OCI-LY1 (cell line): Measurements from ENCODE around the gene DAZAP1.

Experiments used
- H2AFZ ChIP-seq: fragments of 200-600 bp; sonication (generic), shearing (Covaris generic); 2 replicates; pipeline ENCODE4 v1.6.0; 2014; ENCODE audit warnings: antibody characterized with exemption, mild to moderate bottlenecking, low read length
- H3F3A ChIP-seq: fragments of 200-600 bp; sonication (generic), shearing (Covaris generic); 2 replicates; pipeline ENCODE4 v1.6.0; 2014; ENCODE audit warnings: mild to moderate bottlenecking, antibody characterized with exemption, low read length, moderate library complexity; ENCODE audit not compliant: insufficient read depth
- H3K27ac ChIP-seq: fragments of 200-600 bp; sonication (generic); 2 replicates; pipeline ENCODE4 v1.5.1; 2014; ENCODE audit warnings: low read length, mixed run types, mild to moderate bottlenecking, low read depth; ENCODE audit not compliant: poor library complexity, severe bottlenecking
- H3K27me3 ChIP-seq: fragments of 200-600 bp; sonication (generic); 2 replicates; pipeline ENCODE4 v1.6.0; 2014; ENCODE audit warnings: antibody characterized with exemption, mild to moderate bottlenecking, low read length, moderate library complexity; ENCODE audit not compliant: insufficient read depth
- H3K36me3 ChIP-seq: fragments of 200-600 bp; sonication (generic); 2 replicates; pipeline ENCODE4 v1.6.1; 2014; ENCODE audit warnings: mild to moderate bottlenecking, antibody characterized with exemption, low read length, moderate library complexity, mixed read lengths; ENCODE audit not compliant: insufficient read depth
- H3K4me1 ChIP-seq: fragments of 200-600 bp; sonication (generic); 2 replicates; pipeline ENCODE4 v1.5.1; 2014; ENCODE audit warnings: mild to moderate bottlenecking, low read length, moderate library complexity; ENCODE audit not compliant: insufficient read depth, severe bottlenecking
- H3K4me2 ChIP-seq: fragments of 200-600 bp; sonication (generic), shearing (Covaris generic); 2 replicates; pipeline ENCODE4 v1.6.1; 2014; ENCODE audit warnings: low read length
- H3K4me3 ChIP-seq: fragments of 200-600 bp; sonication (generic); 2 replicates; pipeline ENCODE4 v1.5.1; 2014; ENCODE audit warnings: low read length, low read depth, mild to moderate bottlenecking, mixed read lengths; ENCODE audit not compliant: poor library complexity, severe bottlenecking
- H3K79me2 ChIP-seq: fragments of 200-600 bp; shearing (Covaris generic); 2 replicates; pipeline ENCODE4 v1.6.1; 2016; ENCODE audit warnings: mixed run types, low read length, mixed read lengths; ENCODE audit not compliant: insufficient read depth
- H3K9ac ChIP-seq: fragments of 200-600 bp; sonication (generic), shearing (Covaris generic); 2 replicates; pipeline ENCODE4 v1.6.1; 2014; ENCODE audit warnings: mild to moderate bottlenecking, low read length, mixed read lengths
- H3K9me2 ChIP-seq: fragments of 200-600 bp; sonication (generic), shearing (Covaris generic); 2 replicates; pipeline ENCODE4 v1.6.1; 2014; ENCODE audit warnings: low read depth, mild to moderate bottlenecking, low read length, mixed read lengths
- H3K9me3 ChIP-seq: fragments of 200-600 bp; shearing (Covaris generic); 2 replicates; pipeline ENCODE4 v1.6.1; 2014; ENCODE audit warnings: low read length, mixed read lengths
- H4K20me1 ChIP-seq: fragments of 200-600 bp; sonication (generic), shearing (Covaris generic); 2 replicates; pipeline ENCODE4 v1.6.0; 2016; ENCODE audit warnings: mild to moderate bottlenecking, low read length; ENCODE audit not compliant: insufficient read depth
- CTCF ChIP-seq: fragments of 200-600 bp; sonication (generic), shearing (Covaris generic); IDR thresholded peaks from 2 replicates; pipeline ENCODE4 v1.5.1; 2017; ENCODE audit warnings: mild to moderate bottlenecking, antibody characterized with exemption, low read length, moderate library complexity, mixed read lengths
- EZH2 ChIP-seq: fragments of 200-600 bp; sonication (generic), shearing (Covaris generic); IDR thresholded peaks from 2 replicates; pipeline ENCODE4 v1.8.0; 2017; ENCODE audit warnings: borderline replicate concordance, mixed run types, mild to moderate bottlenecking, antibody characterized with exemption, low read length, moderate library complexity, mixed read lengths

DAZAP1 gene

GRCh38 chr19:1364070-1364704, 43.2 kb upstream of the DAZAP1 start:
- no peak overlapping the region for H2AFZ ChIP-seq
- H3K27ac ChIP-seq, result peak overlapping the region; percentile 41
- peak; percentile 49 for TF ChIP-seq CTCF
- TF ChIP-seq EZH2, result no peak
- H3K36me3 ChIP-seq, result peaks cover 73% of the 10 kb centered on the region
- no peak overlapping the region for H3K4me3 ChIP-seq
- no peaks in the 10 kb centered on the region for H3K79me2 ChIP-seq
- H4K20me1 ChIP-seq, result no peaks in the 10 kb centered on the region
- no peaks in the 10 kb centered on the region for H3K9me3 ChIP-seq
- peaks cover 16% of the 10 kb centered on the region for H3K4me1 ChIP-seq
- no peaks in the 10 kb centered on the region for H3F3A ChIP-seq
- H3K9me2 ChIP-seq, result no peaks in the 10 kb centered on the region
- no peak overlapping the region for H3K9ac ChIP-seq
- H3K4me2 ChIP-seq, result no peak overlapping the region; the same call in 1 of the 2 replicates
- H3K27me3 ChIP-seq, result no peaks in the 10 kb centered on the region

GRCh38 chr19:1365319-1366269, 41.8 kb upstream of the DAZAP1 start:
- H3K27ac ChIP-seq, result no peak overlapping the region
- no peak overlapping the region for H3K4me2 ChIP-seq
- H2AFZ ChIP-seq, result no peak overlapping the region
- peaks cover 18% of the 10 kb centered on the region for H3K4me1 ChIP-seq
- no peaks in the 10 kb centered on the region for H3K79me2 ChIP-seq
- H3K9me2 ChIP-seq, result no peaks in the 10 kb centered on the region
- H3K9ac ChIP-seq, result no peak overlapping the region
- H3K9me3 ChIP-seq, result no peaks in the 10 kb centered on the region
- H3K4me3 ChIP-seq, result no peak overlapping the region
- peaks cover 72% of the 10 kb centered on the region for H3K36me3 ChIP-seq
- no peaks in the 10 kb centered on the region for H4K20me1 ChIP-seq
- H3K27me3 ChIP-seq, result no peaks in the 10 kb centered on the region
- no peak for TF ChIP-seq EZH2
- no peak for TF ChIP-seq CTCF
- H3F3A ChIP-seq, result no peaks in the 10 kb centered on the region

GRCh38 chr19:1366296-1366695, 41.1 kb upstream of the DAZAP1 start:
- Histone ChIP-seq H3K9ac (no peak overlapping the region), H3K4me2 (no peak overlapping the region), H3K27me3 (no peaks in the 10 kb centered on the region), H3K9me2 (no peaks in the 10 kb centered on the region), H2AFZ (no peak overlapping the region), H3K9me3 (no peaks in the 10 kb centered on the region), H3K79me2 (no peaks in the 10 kb centered on the region), H3F3A (no peaks in the 10 kb centered on the region; the same call in 1 of the 2 replicates), H3K4me1 (peaks cover 25% of the 10 kb centered on the region), H3K36me3 (peaks cover 72% of the 10 kb centered on the region), H3K27ac (no peak overlapping the region), H4K20me1 (no peaks in the 10 kb centered on the region), H3K4me3 (no peak overlapping the region)
- no peak for TF ChIP-seq EZH2
- TF ChIP-seq CTCF, result no peak
